Gastroesophageal sphincter (tissue), 4 donors: ENCODE results near the gene CCDC85B. TPM values are rescaled to one million over a fixed set of nuclear protein-coding genes. Genes with fewer than 3 reads are reported as not detected.

Source experiments
- ATAC-seq: fragments of 150-250 bp; one replicate; pipeline ENCODE4 v1.9.1; 2016; ENCODE audit warnings: mild to moderate bottlenecking, moderate library complexity
- H3K27ac ChIP-seq, 4 donors: fragments of 200-600 bp; sonication (generic) in 3 of 4; 1 replicate in 3 of 4; 2 replicates in 1 of 4; pipeline ENCODE4 v1.5.1; 2016 to 2019
- H3K27me3 ChIP-seq: fragments of 200-600 bp; sonication (generic); one replicate; pipeline ENCODE4 v1.5.1; 2019
- H3K36me3 ChIP-seq, 2 donors: fragments of 200-600 bp; sonication (generic); one replicate each; pipeline ENCODE4 v1.5.1; 2019; ENCODE audit warnings: control low read depth in 1 of 2
- H3K4me1 ChIP-seq, 3 donors: fragments of 200-600 bp; sonication (generic); 1 replicate in 2 of 3; 2 replicates in 1 of 3; pipeline ENCODE4 v1.5.1; 2016 to 2019; ENCODE audit warnings: control low read depth in 2 of 3
- H3K4me3 ChIP-seq, 2 donors: fragments of 200-600 bp; sonication (generic); one replicate each; pipeline ENCODE4 v1.5.1; 2019; ENCODE audit warnings: mild to moderate bottlenecking in 1 of 2, moderate library complexity in 1 of 2
- H3K9me3 ChIP-seq, 3 donors: fragments of 200-600 bp; sonication (generic); one replicate each; pipeline ENCODE4 v1.5.1; 2017 to 2019; ENCODE audit warnings: control low read depth in 2 of 3
- EP300 ChIP-seq: sonication (generic); formaldehyde crosslinking; IDR thresholded peaks from one replicate; pipeline ENCODE4 v1.6.1; 2017; ENCODE audit warnings: antibody characterized with exemption, mild to moderate bottlenecking
- POLR2A ChIP-seq, 2 donors: fragments of 450-650 bp; IDR thresholded peaks; one replicate each; pipeline ENCODE4 v1.6.1; 2017; ENCODE audit warnings: antibody characterized with exemption in 2 of 2, mild to moderate bottlenecking in 2 of 2, moderate library complexity in 1 of 2
- POLR2AphosphoS5 ChIP-seq: sonication (generic); formaldehyde crosslinking; IDR thresholded peaks from one replicate; pipeline ENCODE4 v1.6.1; 2017; ENCODE audit warnings: antibody characterized with exemption
- WGBS, 2 donors: methylation state at CpG; one replicate each; pipeline ENCODE4 v1.1.5; 2018; ENCODE audit warnings: low coverage in 1 of 2; 5-methylcytosine and 5-hydroxymethylcytosine counted together
- total RNA-seq, 4 donors: library from RNA; depleted of rRNA; stranded (reverse); fragments of >200 nt; gene quantifications; one replicate each; pipeline ENCODE4 v1.1.0, GENCODE V29; 2016
- TF ChIP-seq, protein P1 (sequence below), 4 experiments: fragments of 200-600 bp in 2 of 4; fragments of 450-650 bp in 2 of 4; sonication (generic) in 1 of 4; IDR thresholded peaks; one replicate each; pipeline ENCODE4 v1.5.1; 2017 to 2019; ENCODE audit warnings: antibody characterized with exemption in 4 of 4, mild to moderate bottlenecking in 2 of 4, moderate library complexity in 2 of 4

CCDC85B gene
- total RNA-seq, 4 donors from 2014 or later: 68.7 to 111 (median 77.7) TPM

- 60 to 67% methylated on average over 1 to 3 of the region's 7 CpGs for WGBS, 2 donors
Observed at GRCh38 chr11:65916391-65916790, 25.9 kb downstream of the CCDC85B start.

GRCh38 chr11:65917077-65917433 lies 26.6 kb downstream of the CCDC85B start:
- TF ChIP-seq EP300: no peak
- no peak for TF ChIP-seq POLR2AphosphoS5
- TF ChIP-seq, protein P1, sequence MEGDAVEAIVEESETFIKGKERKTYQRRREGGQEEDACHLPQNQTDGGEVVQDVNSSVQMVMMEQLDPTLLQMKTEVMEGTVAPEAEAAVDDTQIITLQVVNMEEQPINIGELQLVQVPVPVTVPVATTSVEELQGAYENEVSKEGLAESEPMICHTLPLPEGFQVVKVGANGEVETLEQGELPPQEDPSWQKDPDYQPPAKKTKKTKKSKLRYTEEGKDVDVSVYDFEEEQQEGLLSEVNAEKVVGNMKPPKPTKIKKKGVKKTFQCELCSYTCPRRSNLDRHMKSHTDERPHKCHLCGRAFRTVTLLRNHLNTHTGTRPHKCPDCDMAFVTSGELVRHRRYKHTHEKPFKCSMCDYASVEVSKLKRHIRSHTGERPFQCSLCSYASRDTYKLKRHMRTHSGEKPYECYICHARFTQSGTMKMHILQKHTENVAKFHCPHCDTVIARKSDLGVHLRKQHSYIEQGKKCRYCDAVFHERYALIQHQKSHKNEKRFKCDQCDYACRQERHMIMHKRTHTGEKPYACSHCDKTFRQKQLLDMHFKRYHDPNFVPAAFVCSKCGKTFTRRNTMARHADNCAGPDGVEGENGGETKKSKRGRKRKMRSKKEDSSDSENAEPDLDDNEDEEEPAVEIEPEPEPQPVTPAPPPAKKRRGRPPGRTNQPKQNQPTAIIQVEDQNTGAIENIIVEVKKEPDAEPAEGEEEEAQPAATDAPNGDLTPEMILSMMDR (IDR thresholded peaks at IDR 0.05): no peak
- H3K27ac ChIP-seq: peak overlapping the region in 3 of 4 donors; percentile 97 to 98 (median 97)
- peaks cover 0 to 24% of the 10 kb centered on the region in 2 donors for H3K36me3 ChIP-seq
- no peak for ATAC-seq
- WGBS, 2 donors: 75 to 100% methylated on average over 2 of the region's 3 CpGs
- peaks cover 0 to 71% (median 44%) of the 10 kb centered on the region in 3 donors for H3K4me1 ChIP-seq
- no peaks in the 10 kb centered on the region for H3K27me3 ChIP-seq
- H3K9me3 ChIP-seq: no peaks in the 10 kb centered on the region
- H3K4me3 ChIP-seq: peak overlapping the region in 1 of 2 donors; percentile 99

More at GRCh38 chr11:65916391-65916790, 25.9 kb downstream of the CCDC85B start:
- Histone ChIP-seq H3K27ac (peak overlapping the region; percentile 66 to 98 (median 97)), H3K4me1 (peaks cover 0 to 76% (median 50%) of the 10 kb centered on the region in 3 donors), H3K9me3 (no peaks in the 10 kb centered on the region), H3K36me3 (peaks cover 0 to 17% of the 10 kb centered on the region in 2 donors), H3K4me3 (no peak overlapping the region), H3K27me3 (no peaks in the 10 kb centered on the region)
- ATAC-seq: no peak
- TF ChIP-seq EP300: no peak
- no peak for TF ChIP-seq POLR2A (IDR thresholded peaks at IDR 0.05)

DNA sequence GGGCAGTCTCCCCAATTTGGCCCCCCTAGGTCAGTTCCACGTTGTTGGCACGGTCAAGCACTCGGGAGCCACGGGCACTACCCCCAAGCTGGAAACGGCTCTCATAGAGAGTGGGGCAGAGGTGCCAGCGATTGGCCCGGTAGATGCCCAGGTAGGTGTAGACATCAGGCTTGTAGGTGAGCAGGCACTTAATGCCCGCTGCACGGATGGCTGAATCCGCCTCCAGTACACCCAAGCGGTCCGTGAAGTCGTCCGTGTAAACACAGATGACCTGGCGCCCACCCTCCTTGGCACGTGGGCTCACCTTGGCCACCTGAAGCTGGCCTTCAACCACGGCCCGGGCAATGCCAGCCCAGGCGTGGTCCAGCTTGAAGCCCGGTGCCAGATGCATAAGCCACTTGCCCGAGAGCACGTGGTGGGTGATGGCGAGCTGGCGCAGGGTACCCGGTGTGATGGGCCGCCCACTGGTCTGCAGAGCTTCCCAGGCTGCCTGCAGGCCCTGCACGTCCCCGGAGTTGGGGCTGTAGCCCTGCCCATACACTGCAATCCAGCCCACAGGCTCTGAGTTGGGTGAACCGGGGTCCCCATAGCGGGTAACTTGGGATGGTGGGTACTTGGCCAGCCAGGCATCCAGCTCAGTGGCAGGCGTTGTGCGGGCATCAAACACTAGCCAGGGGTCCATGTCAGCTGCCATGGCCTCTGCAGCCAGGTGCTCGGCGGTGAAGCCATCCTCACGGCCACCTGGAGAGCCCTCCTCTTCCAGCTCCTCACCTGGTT lies 27.1 kb downstream of the CCDC85B start:
- H3K4me1 ChIP-seq: peaks cover 0 to 66% (median 42%) of the 10 kb centered on the region in 3 donors
- ATAC-seq: no peak
- no peaks in the 10 kb centered on the region for H3K9me3 ChIP-seq
- WGBS, 2 donors: 69% methylated on average over 6 of the region's 35 CpGs; no CpG with 5 or more reads in 1 of the 2 donors
- H3K27ac ChIP-seq: peak overlapping the region; percentile 78 to 98 (median 97)
- H3K36me3 ChIP-seq: peaks cover 0 to 29% of the 10 kb centered on the region in 2 donors
- H3K27me3 ChIP-seq: no peaks in the 10 kb centered on the region
- peak overlapping the region; percentile 59 to 99 for H3K4me3 ChIP-seq
- TF ChIP-seq, protein P1 (IDR thresholded peaks at IDR 0.05): no peak
- TF ChIP-seq POLR2A (IDR thresholded peaks at IDR 0.05) (no peak), EP300 (no peak), POLR2AphosphoS5 (no peak)

- peak within 1 kb of the TSS; percentile 78 to 98 (median 97) for H3K27ac ChIP-seq
- TF ChIP-seq POLR2AphosphoS5 (peak; percentile 28), EP300 (no peak), POLR2A (IDR thresholded peaks at IDR 0.05) (peak in 1 of 2 donors; percentile 41)
- TF ChIP-seq, protein P1 (IDR thresholded peaks at IDR 0.05): peak in 1 of 4 experiments; percentile 5
- peak; percentile 79 for ATAC-seq
- H3K9me3 ChIP-seq: no peaks in the 10 kb centered on the region
- no peaks in the 10 kb centered on the region for H3K27me3 ChIP-seq
- H3K4me3 ChIP-seq: peak within 1 kb of the TSS; percentile 88 to 99
- peaks cover 0 to 38% of the 10 kb centered on the region in 2 donors for H3K36me3 ChIP-seq
- H3K4me1 ChIP-seq: peaks cover 0 to 59% (median 42%) of the 10 kb centered on the region in 3 donors
- WGBS, 2 donors: 2 to 37% methylated on average over 3 to 6 of the region's 77 CpGs
Observed at GRCh38 chr11:65918211-65919140, 28.0 kb downstream of the CCDC85B start, which contains the start of gene C11orf68. TSS of gene C11orf68 (minus strand) at chr11:65919062. CDS start at chr11:65919031, 31 bp downstream.

DNA sequence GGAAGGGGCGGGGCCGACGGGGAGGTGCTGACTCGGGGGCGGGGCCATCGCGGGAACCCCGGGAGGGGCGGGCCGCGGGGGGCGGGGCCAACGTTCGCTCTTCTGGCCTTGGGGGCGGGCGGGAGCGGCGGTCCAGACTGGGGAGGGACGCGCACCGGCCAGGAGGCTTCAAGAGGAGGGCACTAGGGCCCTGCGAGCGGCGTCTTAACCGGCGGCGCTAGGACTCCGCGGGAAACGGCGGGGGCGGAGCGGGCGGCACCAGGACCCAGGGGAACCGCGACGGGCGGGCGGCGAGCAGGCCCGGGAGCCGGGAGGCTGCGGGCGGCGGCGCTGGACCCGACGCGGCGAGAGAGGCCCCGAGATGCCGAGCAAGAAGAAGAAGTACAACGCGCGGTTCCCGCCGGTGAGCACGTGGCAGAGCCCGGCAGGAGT lies 28.7 kb downstream of the CCDC85B start, which contains the start of gene DRAP1:
Gene DRAP1, plus strand, starts transcription at position 286 of the 432 bp plus-strand sequence. Its CDS starts 76 bp downstream, at position 362.
- no CpG with 5 or more reads among the region's 59 CpGs for WGBS, 2 donors
- Histone ChIP-seq H3K9me3 (no peaks in the 10 kb centered on the region), H3K4me3 (peak within 1 kb of the TSS; percentile 88 to 99), H3K27ac (peak within 1 kb of the TSS; percentile 78 to 98 (median 97)), H3K27me3 (no peaks in the 10 kb centered on the region), H3K4me1 (peaks cover 0 to 58% (median 42%) of the 10 kb centered on the region in 3 donors), H3K36me3 (peaks cover 0 to 42% of the 10 kb centered on the region in 2 donors)
- peak; percentile 94 for ATAC-seq
- TF ChIP-seq POLR2A (IDR thresholded peaks at IDR 0.05) (peak; percentile 68 to 72), POLR2AphosphoS5 (peak; percentile 77), EP300 (no peak)
- TF ChIP-seq, protein P1 (IDR thresholded peaks at IDR 0.05): no peak
